NCI-H1930 (cell line): ENCODE measurements around the gene RIMBP2.

Experiments used
- DNase-seq, 2 experiments: peaks; one replicate each; lab custom pipeline; 2025; lab: John Stamatoyannopoulos, UW

The RIMBP2 gene

DNA sequence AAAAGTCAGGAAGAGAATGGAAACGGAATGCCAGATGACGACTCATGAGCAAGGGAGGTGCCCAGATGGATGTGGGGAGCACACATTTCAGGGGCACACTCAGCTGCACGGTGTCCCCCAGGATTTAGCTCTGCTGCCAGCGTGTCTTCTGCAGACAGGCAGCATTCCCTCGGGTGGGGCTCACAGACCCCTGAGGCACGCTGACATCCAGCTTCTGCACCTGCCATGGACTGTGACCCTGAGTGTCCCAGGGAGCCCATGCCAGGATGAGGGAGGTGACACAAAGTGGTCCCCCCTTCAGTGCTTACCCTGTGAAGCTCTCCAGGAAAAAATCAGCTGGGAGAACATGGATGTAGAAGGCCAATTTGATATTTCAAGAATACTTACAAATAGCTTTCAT is 294.2 kb downstream of the RIMBP2 start:
- no peak for DNase-seq

DNA sequence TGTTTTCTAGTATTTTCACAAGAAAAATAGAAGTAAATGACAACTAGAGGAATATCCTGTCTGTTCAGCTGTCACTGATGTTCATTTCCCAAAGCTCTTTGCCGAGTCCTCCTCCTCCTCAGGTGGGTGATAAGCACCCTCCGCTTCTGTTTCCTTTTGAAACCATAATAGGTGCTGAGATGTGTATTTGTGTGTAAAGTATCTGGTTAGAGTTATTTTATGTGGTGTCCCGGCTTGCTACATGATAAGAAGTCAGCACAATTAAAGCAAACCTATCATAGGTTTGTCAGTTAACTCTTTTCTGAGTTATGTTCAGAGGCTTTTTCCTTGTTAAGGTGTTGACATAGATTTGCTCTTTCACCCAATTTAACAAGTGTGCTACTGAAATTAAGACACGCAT is 296.0 kb downstream of the RIMBP2 start:
- DNase-seq = no peak

DNA sequence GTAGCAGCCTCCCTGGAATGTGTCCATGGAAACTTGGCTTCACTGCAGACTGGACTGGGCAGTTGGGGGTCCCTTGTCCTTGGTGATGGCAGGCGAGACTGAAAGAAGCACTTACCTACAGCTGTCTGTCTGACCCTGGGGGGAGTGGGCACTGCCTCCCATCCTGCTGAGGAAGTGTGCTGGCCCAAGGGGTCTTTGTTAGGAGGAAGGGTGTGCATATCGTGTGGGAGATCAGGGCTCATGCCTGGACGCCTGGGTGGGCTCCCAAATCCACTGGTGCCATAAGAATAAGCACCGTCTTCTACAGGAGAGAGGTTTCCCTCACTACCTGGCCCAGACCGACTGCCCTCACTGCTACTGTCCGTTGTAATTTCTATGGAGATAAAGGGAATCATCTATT is 297.0 kb downstream of the RIMBP2 start:
- DNase-seq = no peak

DNA sequence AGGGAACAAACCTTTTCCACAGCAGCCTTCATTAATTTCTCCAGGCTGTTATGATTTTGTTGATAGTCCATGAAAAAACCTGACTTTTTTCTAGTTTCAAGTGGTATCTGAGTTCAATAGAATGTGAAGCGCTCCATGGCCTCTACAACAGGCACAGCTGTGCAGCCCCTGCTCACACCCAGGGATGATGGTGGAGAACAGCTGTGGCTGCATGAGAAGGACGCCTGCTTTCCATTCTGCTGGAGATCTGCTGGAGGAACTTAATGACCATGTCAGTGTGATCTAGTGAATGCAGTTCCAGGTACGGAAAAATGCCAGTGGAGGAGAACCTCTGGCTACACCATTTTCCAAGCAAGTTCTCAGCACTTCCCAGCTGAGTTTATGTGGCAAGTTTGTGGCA is 297.8 kb downstream of the RIMBP2 start:
- no peak for DNase-seq

DNA sequence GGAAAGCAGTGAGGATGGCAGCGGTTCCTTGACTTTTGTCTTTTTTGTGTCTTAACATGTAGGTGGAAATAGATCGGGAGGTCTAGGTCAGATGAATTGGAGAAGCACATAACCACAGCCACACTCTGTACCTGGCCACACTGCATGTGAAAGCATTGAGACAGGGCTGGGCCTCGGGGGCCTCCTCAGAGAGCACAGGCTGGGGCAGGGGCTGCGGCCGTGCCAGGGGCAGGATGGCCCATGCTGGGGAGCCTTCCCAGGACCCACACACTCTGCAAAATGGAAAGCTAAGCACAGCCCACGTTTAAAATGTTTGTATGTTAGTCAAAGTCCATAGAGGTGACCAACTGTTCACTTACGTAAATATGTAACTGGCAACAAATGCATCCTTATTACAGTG is 301.7 kb downstream of the RIMBP2 start:
- no peak for DNase-seq

DNA sequence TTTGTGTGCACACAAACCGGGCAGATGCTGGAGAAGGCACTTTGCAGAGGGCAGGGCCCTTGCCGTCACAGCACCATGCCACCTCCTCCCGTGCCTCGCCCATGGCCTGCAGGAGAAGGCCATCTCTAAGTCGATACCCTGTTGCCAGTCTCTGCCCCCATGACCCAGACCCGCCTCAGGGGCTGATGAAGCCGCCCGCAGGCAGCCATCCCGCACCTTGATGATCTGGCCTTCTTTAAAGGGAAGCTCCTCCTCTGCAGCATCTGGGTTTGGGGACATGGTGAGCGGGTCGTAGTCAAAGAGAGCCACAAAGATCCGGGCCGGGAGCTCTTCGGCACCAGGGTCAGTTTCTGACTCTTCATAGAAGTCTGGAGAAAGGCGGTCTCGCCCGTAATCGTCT is 302.2 kb downstream of the RIMBP2 start:
- no peak for DNase-seq

DNA sequence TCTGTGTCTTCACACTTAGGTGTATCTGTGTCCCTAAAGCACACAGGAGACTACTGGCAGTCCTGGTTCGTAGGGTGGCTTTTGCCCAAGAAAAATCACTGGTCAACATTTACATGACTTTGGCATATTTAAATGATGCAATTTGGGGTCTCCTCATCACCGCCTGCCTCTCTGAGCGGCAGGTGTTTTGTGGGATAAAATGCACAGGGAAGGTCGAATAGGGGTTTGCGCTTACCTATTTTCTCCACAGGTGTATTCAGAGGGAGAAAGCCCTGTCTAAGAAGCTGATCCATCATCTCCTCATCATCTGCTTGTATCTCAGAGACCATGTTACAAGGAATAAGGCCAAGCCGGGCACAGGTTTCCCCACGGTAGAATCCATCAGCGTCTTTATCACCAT is 303.7 kb downstream of the RIMBP2 start:
- DNase-seq = no peak

DNA sequence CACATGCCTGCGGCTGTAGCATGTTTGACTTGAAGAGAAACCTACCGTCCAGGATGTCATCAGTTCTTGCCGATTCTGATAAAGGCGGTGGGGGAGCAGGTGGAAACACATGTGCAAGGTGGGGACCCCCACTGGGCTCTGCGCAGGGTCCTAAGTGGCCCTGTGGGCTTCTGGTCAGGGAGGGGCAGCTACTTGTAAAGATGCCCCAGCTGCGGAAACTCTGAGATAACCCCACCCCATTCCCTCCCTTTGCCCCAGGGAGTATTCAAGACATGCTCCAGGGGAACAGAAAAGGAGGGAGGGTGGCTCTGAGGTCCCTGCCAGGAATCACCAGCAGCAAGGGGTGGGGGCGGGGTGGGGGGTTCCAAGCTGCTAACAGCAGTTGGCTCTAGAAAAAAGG is 310.8 kb downstream of the RIMBP2 start:
- DNase-seq = no peak

DNA sequence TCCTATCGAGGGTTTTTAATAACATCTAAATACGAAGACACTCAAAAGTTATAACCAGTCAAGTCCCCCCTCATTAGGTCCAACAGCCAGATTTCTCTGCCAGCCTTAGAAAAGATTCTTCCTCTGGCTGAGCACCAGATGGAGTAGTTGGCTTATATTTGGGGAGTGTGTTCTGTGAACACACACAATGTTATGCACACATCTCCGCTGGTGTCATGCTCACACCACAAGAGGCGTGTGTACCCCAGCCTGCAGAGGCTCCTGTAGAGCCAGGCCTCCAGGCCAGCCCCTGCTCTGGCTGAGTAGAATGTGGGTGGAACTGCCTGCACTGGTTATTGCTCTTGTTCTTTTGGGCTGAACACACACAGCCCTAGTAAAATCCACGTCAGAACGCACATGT is 314.4 kb downstream of the RIMBP2 start:
- DNase-seq = no peak

DNA sequence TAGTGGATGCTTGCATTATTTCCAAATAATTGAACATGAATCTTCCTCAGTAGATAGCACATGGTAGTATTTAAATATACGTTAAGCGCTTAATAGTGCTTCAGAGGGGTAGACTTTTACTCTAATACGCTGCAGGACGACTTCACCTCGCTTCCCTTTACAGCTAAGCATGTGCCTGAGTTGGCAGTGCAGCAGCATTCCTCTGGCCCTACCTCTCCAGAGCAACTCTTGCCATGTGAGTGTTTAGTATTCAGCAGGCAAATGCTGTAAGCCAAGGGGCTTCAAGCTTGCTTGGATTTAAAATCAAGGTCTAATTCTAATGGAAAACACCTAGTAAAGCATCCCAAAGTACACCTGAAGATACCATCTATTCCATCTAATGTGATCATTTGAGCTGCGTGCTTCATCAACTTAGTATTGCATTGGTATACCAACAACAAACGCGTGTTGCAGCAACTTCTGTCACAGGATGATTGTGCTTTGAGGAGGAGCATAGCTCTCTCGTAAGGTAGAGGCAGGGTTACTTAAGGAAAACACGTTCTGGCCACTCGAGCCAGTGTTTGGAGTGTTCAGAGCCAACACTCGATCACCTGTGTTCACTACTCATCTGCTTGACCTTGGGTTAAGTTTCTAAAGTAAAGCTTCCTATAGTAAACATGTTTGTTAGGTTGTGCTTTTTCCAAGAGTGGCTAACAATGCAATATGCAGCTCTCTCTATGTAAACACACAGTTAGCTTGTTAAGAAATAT is 317.8 kb downstream of the RIMBP2 start:
- no peak for DNase-seq

DNA sequence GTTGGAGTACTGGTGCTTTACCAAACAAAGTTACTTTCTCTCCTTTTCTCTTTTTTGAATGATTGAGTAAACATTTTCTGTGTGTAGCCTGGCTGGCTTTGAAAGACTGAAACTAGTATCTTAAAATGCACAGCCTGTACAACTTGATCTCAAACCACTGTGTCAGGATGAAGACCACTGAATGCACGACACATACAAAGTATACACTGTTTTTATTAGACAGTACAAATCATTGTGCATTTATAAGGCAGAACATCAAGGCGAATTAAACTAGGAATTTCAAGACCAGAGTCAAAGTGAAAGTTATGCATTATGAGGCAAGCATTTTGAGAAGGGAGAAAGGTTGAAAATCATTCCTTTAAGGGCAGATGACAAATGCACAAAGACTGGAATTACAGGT is 319.4 kb downstream of the RIMBP2 start:
- no peak for DNase-seq

DNA sequence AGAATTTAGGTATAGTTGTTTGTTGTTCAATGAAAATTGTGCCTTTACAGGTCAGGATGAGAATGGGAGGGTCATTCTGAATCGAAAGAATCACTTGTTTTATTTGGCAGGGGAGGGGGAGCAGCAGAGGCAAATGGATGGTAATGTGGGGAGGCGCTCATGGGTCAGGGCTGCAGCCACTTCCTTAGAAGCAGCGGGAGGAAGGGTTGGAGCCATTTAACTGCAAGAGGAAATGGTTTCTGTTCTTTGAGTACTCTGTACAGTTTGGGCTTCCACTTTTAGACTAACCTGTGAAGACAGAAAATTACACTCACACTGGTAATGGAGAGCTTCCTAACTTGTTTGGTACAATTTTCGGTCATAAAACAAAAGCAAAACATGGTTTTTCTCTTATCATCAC is 321.2 kb downstream of the RIMBP2 start:
- no peak for DNase-seq

DNA sequence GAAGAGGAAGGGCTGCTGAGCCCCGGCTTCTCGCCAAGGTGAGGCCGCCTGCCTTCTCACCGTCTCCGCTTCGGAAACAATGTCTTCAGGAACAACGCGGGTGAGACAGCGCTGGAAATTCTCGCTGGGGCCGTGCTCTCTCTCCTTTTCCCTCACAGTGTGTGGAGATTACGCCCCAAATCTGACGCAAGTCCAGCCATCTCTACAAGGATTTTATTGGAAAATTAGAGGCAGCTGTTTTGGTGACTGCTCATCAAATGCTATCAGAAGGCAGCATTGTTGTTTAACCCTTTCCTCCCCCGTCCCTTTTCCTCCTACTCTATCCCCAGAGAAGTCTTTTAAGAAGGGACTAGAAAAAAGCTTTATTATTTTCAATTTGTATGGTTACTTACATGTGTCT is 324.9 kb downstream of the RIMBP2 start:
- DNase-seq = no peak

DNA sequence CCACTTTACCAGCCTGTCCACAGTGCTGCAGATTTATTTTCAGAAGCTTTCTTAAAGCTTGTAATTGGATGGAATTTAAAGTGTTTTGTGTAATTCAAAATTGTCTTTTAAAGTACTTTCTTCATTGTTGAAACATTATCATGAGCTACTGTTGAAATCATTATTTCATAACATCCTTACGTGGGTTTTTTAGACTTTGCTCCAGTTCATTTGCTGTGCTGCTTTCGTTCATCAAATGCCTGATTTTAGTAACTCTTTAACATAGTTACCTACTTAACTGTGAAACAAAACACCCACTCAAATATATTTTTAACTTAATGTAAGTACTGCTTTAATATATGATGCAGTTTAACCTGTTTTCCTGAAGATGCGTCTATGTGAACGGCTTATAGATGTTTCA is 330.9 kb downstream of the RIMBP2 start:
- no peak for DNase-seq

DNA sequence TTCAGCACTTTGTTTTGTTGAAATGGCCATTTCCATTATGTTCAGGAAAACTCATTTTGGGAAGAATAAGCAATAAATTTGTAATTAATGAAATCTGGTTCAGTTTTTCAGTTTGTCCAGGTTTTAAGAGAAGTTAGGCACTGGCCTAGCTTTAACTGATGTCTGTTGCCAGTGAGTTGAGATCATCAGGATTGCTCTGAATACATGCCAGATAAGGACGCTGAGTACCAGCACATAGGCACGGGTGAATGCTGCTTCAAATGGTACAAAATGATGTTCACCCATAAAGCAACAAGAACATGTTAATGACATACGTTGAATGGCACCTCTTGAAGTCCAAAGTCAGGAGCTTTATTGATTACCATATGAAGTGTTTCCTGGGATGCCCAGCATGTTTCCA is 331.9 kb downstream of the RIMBP2 start:
- DNase-seq = no peak

DNA sequence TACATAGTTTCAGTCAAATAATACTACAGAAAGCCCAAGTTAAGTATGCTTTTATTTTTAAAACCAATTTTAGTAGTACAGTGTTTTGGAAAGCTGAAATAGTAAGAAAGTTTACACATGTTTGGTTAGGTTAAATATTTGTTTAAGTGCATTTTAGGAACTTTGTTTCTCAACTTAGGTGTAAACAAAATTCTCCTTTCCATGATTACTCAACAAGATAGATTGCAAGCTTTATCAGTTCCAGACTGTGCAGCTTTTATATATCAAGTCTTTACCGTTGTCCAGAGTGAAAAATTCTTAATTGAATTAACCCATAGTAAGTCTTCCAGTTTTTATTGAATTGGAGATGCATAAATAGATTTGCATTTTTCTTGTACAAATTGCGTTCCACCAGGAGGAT is 333.3 kb downstream of the RIMBP2 start:
- DNase-seq = no peak

DNA sequence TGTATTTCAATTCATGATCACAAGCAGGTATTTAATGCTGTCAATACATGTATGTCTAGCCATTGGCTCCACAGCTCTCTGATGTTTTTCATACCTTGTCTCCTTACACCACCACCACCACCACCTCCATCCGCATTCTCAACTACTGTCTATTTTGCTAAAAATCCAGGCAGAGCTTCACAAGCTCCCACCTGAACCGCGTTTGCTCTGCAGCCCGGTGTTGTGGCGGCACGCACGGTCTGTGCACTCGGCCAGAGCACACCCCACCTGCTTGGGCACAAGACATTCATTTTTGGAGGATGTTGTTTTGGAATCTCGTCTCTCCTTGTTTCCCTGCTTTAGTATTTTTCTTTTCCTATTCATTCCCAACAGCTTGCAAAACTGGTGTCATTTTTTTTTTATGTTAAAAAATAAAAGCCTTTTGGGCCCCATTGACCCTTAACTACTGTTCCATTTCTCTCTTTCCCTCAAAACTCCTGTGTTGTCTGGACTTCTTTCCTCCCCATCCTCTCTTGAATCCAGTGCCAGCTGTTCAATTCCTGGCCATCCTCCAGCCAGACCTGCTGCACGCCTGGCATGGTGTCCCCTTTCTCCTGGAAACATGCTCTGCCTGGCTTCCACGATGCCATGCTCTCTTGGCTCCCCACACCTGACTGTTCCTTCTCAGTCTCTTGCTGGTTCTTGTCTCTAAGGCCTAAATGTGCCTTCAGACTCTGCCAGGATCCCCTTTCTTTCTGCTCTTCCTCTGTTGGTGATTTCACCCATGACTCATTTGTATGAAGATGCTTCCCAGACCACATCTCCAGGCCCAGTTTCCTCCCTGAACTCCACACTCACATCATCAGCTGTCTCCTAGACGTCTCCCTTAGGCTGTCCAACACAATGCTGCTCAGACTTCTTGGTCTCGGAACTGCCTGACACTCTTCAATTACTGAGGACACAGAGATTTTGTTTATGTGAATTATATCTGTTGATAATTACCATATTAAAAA is 340.5 kb downstream of the RIMBP2 start:
- DNase-seq = no peak

DNA sequence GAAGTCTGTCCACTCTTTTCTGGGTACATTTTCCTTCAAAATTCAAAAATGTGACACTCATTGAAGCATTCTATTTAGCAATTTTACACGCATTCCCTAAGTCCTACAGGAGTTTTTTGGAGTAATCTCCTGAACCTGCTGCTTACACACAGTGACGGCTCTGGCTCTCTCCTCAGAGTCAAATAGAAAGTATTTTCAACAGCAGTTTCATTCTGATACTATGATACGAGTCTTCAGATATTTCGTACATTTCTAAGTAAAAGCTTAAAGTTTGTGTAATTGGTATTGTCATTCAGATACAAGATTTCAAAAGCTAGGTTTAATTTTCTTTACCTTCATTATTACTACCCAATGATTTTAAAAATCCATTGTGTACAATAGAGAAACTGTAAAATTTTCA is 342.0 kb downstream of the RIMBP2 start:
- DNase-seq = no peak

DNA sequence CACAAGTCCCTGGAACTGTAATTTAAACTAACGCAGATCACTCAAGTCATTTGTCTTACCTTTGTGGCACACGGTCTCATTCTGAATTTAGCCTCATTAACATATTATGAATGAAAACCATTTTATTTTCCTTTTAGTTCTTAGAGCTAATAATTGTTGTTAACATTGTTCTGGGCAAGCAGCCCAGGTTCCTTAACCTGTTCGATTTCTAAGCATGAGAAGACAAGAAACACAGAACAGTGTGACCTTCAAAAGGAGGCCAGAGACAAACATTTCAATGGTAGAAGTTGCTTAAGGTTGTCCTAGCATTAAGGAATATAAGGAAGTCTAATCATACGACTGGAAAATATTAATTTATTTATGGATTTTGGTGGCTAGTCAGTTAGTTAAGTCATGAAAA is 343.2 kb downstream of the RIMBP2 start:
- no peak for DNase-seq

DNA sequence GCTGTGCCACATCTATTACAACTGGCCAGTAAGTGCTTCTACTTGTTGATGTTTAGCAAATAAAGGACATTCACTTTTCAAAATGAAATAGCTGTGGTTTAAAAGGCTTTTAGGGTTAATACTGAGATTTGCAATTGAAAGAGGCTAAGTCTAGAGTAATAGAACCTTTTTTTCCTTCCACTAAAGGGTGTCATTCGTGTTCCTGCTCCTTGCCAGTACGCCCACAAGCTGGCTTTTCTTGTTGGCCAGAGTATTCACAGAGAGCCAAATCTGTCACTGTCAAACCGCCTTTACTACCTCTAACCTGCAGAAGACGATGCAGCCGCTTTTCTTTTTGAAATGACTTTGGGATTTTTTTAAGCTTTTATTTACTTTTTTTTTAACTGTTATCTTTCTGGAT is 344.8 kb downstream of the RIMBP2 start:
- DNase-seq = no peak

DNA sequence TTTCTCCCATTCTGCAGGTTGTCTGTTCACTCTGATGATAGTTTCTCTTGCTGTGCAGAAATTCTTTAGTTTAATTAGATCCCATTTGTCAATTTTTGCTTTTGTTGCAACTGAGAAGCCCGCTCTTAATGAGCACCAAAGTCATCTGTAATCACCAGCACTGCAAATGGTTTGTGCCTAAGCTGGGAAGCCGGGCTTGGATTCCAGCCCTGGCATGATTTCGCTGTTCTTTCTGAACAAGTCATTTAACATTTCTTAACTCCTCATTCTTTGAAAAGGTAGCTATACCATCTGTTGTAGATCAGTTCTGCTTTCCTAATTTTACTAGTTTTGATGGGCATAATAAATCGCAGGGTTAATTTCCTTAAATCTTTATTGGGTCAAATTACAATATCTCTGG is 346.3 kb downstream of the RIMBP2 start:
- no peak for DNase-seq

DNA sequence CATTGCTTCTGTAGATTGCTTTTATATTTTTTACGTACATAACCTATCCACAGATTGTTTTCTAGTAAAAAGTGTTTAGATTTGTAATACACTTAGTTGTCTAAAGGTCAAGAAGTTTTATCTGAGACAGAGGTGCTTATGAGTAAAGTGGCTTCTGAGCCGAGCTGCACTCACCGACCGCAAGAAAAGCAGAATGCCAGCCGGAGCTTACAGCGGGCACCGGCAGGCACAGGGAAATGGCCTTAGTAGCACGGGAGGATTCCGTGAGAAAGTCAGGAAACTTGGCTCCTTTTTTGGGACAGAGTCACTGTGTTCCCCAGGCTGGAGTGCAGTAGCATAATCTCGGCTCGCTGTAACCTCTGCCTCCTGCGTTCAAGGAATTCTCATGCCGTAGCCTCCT is 348.6 kb downstream of the RIMBP2 start:
- no peak for DNase-seq

DNA sequence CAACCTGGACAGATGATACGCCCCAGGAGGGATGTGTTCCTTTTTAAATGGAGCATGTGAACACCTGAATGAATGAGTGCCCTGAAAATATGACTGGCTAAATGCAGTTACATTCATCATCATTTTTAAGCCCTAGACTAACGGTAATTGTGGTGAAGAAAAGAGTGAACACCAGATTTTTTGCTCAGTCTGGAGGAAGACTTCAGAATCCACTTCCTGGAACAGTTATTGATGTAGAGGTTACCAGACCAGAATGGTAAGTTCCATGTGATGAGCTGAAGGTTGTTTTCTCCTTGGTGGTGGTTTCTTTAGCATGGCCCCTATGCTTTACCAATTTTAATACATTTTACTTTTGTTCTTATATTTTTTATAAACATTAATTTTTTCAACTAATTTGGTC is 349.1 kb downstream of the RIMBP2 start:
- DNase-seq = no peak
